HepG2 (cell line): ENCODE results near the gene C1RL. TPM values are rescaled to one million over a fixed set of nuclear protein-coding genes. Genes with fewer than 3 reads are reported as not detected.

ENCODE experiments used
- CCDC6 ChIP-seq: sonication (generic); formaldehyde crosslinking; IDR thresholded peaks from 2 replicates; pipeline ENCODE4 v1.8.1; 2022; ENCODE audit warnings: mild to moderate bottlenecking, missing genetic modification reagents, moderate library complexity
- CHCHD3 ChIP-seq: sonication (generic); formaldehyde crosslinking; IDR thresholded peaks from 2 replicates; pipeline ENCODE4 v1.8.0; 2022; ENCODE audit warnings: mild to moderate bottlenecking, missing genetic modification reagents, moderate library complexity
- EEA1 ChIP-seq: sonication (generic); formaldehyde crosslinking; IDR thresholded peaks from 2 replicates; pipeline ENCODE4 v1.5.1; 2020; ENCODE audit warnings: mild to moderate bottlenecking, missing genetic modification reagents, borderline replicate concordance
- ELF1 ChIP-seq: sonication (generic); formaldehyde crosslinking; IDR thresholded peaks from 2 replicates; pipeline ENCODE4 v1.4.0; 2020; ENCODE audit warnings: missing genetic modification reagents
- GATAD1 ChIP-seq: IDR thresholded peaks from 2 replicates; pipeline ENCODE4 v1.6.1; 2016; ENCODE audit warnings: missing genetic modification reagents, missing compliant biosample characterization
- HDAC2 ChIP-seq: sonication (generic); formaldehyde crosslinking; IDR thresholded peaks from 2 replicates; pipeline ENCODE4 v1.4.0; 2020; ENCODE audit warnings: missing genetic modification reagents
- NR2F1 ChIP-seq, 2 experiments: fragments of 450-650 bp in 1 of 2; formaldehyde crosslinking in 1 of 2; IDR thresholded peaks; 2 replicates each; pipeline versions ENCODE4 v1.5.0 to v1.6.1; 2016 to 2020; ENCODE audit warnings: mild to moderate bottlenecking in 1 of 2, missing compliant biosample characterization in 1 of 2, missing genetic modification reagents in 1 of 2, moderate library complexity in 1 of 2
- NRL ChIP-seq: sonication (generic); formaldehyde crosslinking; IDR thresholded peaks from 2 replicates; pipeline ENCODE4 v1.5.0; 2020; ENCODE audit warnings: missing genetic modification reagents, mild to moderate bottlenecking, moderate library complexity, borderline replicate concordance
- RBM39 ChIP-seq: fragments of 200-400 bp; formaldehyde crosslinking; IDR thresholded peaks from one replicate; pipeline ENCODE4 v1.6.1; 2018; ENCODE audit warnings: antibody characterized with exemption, mild to moderate bottlenecking, low read depth, low read length; ENCODE audit not compliant: poor library complexity, severe bottlenecking
- REPIN1 ChIP-seq: sonication (generic); formaldehyde crosslinking; IDR thresholded peaks from 2 replicates; pipeline ENCODE4 v1.8.0; 2022; ENCODE audit warnings: missing genetic modification reagents, low read depth, mild to moderate bottlenecking, borderline replicate concordance
- SIN3B ChIP-seq: fragments of 150-350 bp; IDR thresholded peaks from 2 replicates; pipeline ENCODE4 v1.6.1; 2014; ENCODE audit warnings: low read length
- SP2 ChIP-seq: sonication (generic); formaldehyde crosslinking; IDR thresholded peaks from 2 replicates; pipeline ENCODE4 v1.5.1; 2020; ENCODE audit warnings: mild to moderate bottlenecking, missing genetic modification reagents
- ZBTB1 ChIP-seq: sonication (generic); formaldehyde crosslinking; IDR thresholded peaks from 2 replicates; pipeline ENCODE4 v1.4.0; 2020; ENCODE audit warnings: missing genetic modification reagents, borderline replicate concordance
- ZBTB7B ChIP-seq: sonication (generic); formaldehyde crosslinking; IDR thresholded peaks from 2 replicates; pipeline ENCODE4 v1.4.0; 2020; ENCODE audit warnings: missing genetic modification reagents
- ZNF572 ChIP-seq: sonication (generic); formaldehyde crosslinking; IDR thresholded peaks from 2 replicates; pipeline ENCODE4 v1.5.1; 2020; ENCODE audit warnings: mild to moderate bottlenecking, missing genetic modification reagents
- ZNF775 ChIP-seq: sonication (generic); formaldehyde crosslinking; IDR thresholded peaks from 2 replicates; pipeline ENCODE4 v1.4.0; 2020; ENCODE audit warnings: missing genetic modification reagents, mild to moderate bottlenecking, moderate library complexity, borderline replicate concordance
- ZNF780A ChIP-seq: sonication (generic); formaldehyde crosslinking; IDR thresholded peaks from 2 replicates; pipeline ENCODE4 v1.8.0; 2022; ENCODE audit warnings: mild to moderate bottlenecking, missing genetic modification reagents, moderate library complexity
- ZNF816 ChIP-seq: sonication (generic); formaldehyde crosslinking; IDR thresholded peaks from 2 replicates; pipeline ENCODE4 v1.8.0; 2022; ENCODE audit warnings: missing genetic modification reagents, mild to moderate bottlenecking, borderline replicate concordance
- ZNF83 ChIP-seq: sonication (generic); formaldehyde crosslinking; IDR thresholded peaks from 2 replicates; pipeline ENCODE4 v1.4.0; 2020; ENCODE audit warnings: missing genetic modification reagents, mild to moderate bottlenecking, borderline replicate concordance
- polyA plus RNA-seq, 8 experiments: library from polyadenylated mRNA; depleted of rRNA in 3 of 8; stranded (reverse) in 7 of 8; unstranded in 1 of 8; fragments of >200 nt; fragmentation: Illumina TruSeq in 4 of 8; extraction: Trizol in 4 of 8; gene quantifications; 2 replicates each; pipeline versions ENCODE4 v1.2.1 to v1.2.3, GENCODE V29; 2011 to 2016; ENCODE audit warnings: low read depth in 4 of 8, missing spikeins in 1 of 8, mixed read lengths in 1 of 8; ENCODE audit not compliant: insufficient read depth in 1 of 8
- total RNA-seq, 5 experiments: library from RNA; depleted of rRNA; stranded (reverse); fragments of >200 nt; fragmentation: Illumina TruSeq; extraction: Trizol; gene quantifications; 2 replicates each; pipeline ENCODE4 v1.2.3, GENCODE V29; 2016; ENCODE audit warnings: low read depth in 1 of 5
- TF ChIP-seq, protein P1 (sequence below): sonication (generic); formaldehyde crosslinking; IDR thresholded peaks from 2 replicates; pipeline ENCODE4 v1.9.0; 2022; ENCODE audit warnings: missing genetic modification reagents, mild to moderate bottlenecking, borderline replicate concordance
- TF ChIP-seq, protein P2 (sequence below): sonication (generic); formaldehyde crosslinking; IDR thresholded peaks from 2 replicates; pipeline ENCODE4 v1.5.1; 2020; ENCODE audit warnings: mild to moderate bottlenecking, missing genetic modification reagents, borderline replicate concordance
- TF ChIP-seq, protein P3 (sequence below), 2 experiments: sonication (generic) in 1 of 2; formaldehyde crosslinking in 1 of 2; IDR thresholded peaks; 2 replicates each; pipeline versions ENCODE4 v1.4.0 to v1.6.1; 2018 to 2020; ENCODE audit warnings: missing genetic modification reagents in 2 of 2, borderline replicate concordance in 1 of 2, low read depth in 1 of 2, mild to moderate bottlenecking in 1 of 2, missing biosample characterization in 1 of 2

C1RL gene
- total and polyA plus RNA-seq, 2 of the 13 experiments (the other 11 are each of a cell fraction or from before 2014, with no cell fraction given): 28.9 to 53.1 TPM

DNA sequence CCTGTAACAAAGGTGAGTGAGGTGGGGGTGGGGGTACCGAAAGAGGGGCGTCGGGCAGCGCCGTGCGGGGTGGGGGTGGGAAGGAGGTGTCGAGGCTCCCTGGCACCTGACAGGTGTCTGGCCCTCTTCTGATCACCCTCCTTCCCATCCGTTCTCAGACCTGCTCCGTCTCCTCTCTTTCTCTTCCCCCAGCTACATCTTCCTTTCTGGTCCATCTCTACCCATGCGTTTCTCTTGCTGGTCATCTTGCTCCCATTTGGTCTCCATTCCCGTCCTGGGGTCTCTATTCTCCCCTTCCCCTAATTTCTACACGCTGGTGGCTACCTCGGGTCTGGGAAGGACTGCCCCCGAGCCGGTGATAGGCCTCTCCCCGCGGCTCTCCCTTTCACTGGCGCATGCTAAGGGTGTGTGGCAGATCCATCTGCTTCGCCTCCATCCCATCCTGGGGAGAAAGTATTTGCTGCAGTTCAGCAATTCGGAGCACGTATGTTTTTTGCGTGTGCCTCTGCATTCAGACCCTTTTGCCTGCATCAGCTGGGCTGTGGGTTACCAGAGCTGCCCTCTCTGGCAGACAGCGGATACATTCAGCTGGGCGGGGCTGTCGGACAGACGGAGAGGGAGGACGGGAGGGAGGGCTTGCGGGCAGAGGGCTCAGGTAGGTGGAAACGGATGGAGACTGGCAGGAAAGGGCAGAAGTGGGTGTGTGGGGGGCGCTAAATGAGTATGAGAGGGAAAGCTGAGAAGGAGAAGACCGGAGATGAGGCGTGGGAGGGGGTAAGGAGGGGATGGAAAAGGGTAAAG, 21.9 kb upstream of the C1RL start (continued):
- TF ChIP-seq ZNF775 (CRISPR knock-in tag): no peak
- no peak for TF ChIP-seq NRL (CRISPR knock-in tag)
- TF ChIP-seq ZNF572 (CRISPR knock-in tag): peak; percentile 76; the same call in 1 of the 2 replicates
- no peak for TF ChIP-seq REPIN1 (CRISPR knock-in tag)
- TF ChIP-seq ZNF816: no peak
- no peak for TF ChIP-seq ZNF83 (CRISPR knock-in tag)
- no peak for TF ChIP-seq RBM39
- TF ChIP-seq EEA1 (CRISPR knock-in tag): no peak; the same call in 1 of the 2 replicates
- TF ChIP-seq, protein P1, sequence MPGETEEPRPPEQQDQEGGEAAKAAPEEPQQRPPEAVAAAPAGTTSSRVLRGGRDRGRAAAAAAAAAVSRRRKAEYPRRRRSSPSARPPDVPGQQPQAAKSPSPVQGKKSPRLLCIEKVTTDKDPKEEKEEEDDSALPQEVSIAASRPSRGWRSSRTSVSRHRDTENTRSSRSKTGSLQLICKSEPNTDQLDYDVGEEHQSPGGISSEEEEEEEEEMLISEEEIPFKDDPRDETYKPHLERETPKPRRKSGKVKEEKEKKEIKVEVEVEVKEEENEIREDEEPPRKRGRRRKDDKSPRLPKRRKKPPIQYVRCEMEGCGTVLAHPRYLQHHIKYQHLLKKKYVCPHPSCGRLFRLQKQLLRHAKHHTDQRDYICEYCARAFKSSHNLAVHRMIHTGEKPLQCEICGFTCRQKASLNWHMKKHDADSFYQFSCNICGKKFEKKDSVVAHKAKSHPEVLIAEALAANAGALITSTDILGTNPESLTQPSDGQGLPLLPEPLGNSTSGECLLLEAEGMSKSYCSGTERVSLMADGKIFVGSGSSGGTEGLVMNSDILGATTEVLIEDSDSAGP (CRISPR knock-in tag): no peak
- no peak for TF ChIP-seq HDAC2 (CRISPR knock-in tag)
- TF ChIP-seq CCDC6: no peak
- no peak for TF ChIP-seq CHCHD3 (CRISPR knock-in tag)
- no peak for TF ChIP-seq ELF1 (CRISPR knock-in tag)
- TF ChIP-seq NR2F1 (CRISPR knock-in tag; IDR thresholded peaks at IDR 0.05): no peak
- 0 out of 2 replicates have a peak, but pooled peaks have one; percentile 23 for TF ChIP-seq GATAD1
- TF ChIP-seq SIN3B: no peak
- TF ChIP-seq, protein P2, sequence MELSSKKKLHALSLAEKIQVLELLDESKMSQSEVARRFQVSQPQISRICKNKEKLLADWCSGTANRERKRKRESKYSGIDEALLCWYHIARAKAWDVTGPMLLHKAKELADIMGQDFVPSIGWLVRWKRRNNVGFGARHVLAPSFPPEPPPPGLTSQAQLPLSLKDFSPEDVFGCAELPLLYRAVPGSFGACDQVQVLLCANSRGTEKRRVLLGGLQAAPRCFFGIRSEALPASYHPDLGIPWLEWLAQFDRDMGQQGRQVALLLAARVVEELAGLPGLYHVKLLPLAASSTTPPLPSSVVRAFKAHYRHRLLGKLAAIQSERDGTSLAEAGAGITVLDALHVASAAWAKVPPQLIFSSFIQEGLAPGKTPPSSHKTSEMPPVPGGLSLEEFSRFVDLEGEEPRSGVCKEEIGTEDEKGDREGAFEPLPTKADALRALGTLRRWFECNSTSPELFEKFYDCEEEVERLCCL (CRISPR knock-in tag): no peak
- no peak for TF ChIP-seq ZBTB1 (CRISPR knock-in tag)
- no peak for TF ChIP-seq SP2 (CRISPR knock-in tag)
- TF ChIP-seq, protein P3, sequence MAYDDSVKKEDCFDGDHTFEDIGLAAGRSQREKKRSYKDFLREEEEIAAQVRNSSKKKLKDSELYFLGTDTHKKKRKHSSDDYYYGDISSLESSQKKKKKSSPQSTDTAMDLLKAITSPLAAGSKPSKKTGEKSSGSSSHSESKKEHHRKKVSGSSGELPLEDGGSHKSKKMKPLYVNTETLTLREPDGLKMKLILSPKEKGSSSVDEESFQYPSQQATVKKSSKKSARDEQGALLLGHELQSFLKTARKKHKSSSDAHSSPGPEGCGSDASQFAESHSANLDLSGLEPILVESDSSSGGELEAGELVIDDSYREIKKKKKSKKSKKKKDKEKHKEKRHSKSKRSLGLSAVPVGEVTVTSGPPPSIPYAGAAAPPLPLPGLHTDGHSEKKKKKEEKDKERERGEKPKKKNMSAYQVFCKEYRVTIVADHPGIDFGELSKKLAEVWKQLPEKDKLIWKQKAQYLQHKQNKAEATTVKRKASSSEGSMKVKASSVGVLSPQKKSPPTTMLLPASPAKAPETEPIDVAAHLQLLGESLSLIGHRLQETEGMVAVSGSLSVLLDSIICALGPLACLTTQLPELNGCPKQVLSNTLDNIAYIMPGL (CRISPR knock-in tag; IDR thresholded peaks at IDR 0.05; ENCODE audit: borderline replicate concordance in 1 of 2, low read depth in 1 of 2): no peak; a peak in 1 of 4 replicates
- 0 out of 2 replicates have a peak, but pooled peaks have one; percentile 34 for TF ChIP-seq ZNF780A
- TF ChIP-seq ZBTB7B (CRISPR knock-in tag): no peak
